WERI-Rb-1 (cell line): ENCODE results near the gene PAX2.

Source experiments
- DNase-seq: peaks from one replicate; pipeline ENCODE4 v3.0.0-alpha.2; 2020
- H3K27ac ChIP-seq: fragments of 250-450 bp; sonication (Bioruptor Pico); 2 replicates; pipeline ENCODE4 v1.5.1; 2020; ENCODE audit warnings: mild to moderate bottlenecking, moderate library complexity
- H3K27me3 ChIP-seq: fragments of 250-450 bp; sonication (Bioruptor Pico); 2 replicates; pipeline ENCODE4 v1.5.1; 2021; ENCODE audit warnings: mild to moderate bottlenecking, low read depth, moderate library complexity; ENCODE audit not compliant: insufficient read depth, severe bottlenecking
- H3K36me3 ChIP-seq: fragments of 250-450 bp; sonication (Bioruptor Pico); 2 replicates; pipeline ENCODE4 v1.5.1; 2020; ENCODE audit warnings: mild to moderate bottlenecking, moderate library complexity
- H3K4me3 ChIP-seq: 2 replicates; pipeline ENCODE4 v1.5.1; 2011; ENCODE audit warnings: low read depth, mild to moderate bottlenecking, control low read depth, low read length
- H3K9me3 ChIP-seq: fragments of 250-450 bp; sonication (Bioruptor Pico); 2 replicates; pipeline ENCODE4 v1.5.1; 2021; ENCODE audit warnings: mild to moderate bottlenecking, moderate library complexity; ENCODE audit not compliant: severe bottlenecking
- TF ChIP-seq, protein P1 (sequence below): IDR thresholded peaks from 2 replicates; pipeline ENCODE4 v1.5.1; 2011; ENCODE audit warnings: low read depth, mild to moderate bottlenecking, control low read depth, inconsistent platforms, low read length

The PAX2 gene

DNA sequence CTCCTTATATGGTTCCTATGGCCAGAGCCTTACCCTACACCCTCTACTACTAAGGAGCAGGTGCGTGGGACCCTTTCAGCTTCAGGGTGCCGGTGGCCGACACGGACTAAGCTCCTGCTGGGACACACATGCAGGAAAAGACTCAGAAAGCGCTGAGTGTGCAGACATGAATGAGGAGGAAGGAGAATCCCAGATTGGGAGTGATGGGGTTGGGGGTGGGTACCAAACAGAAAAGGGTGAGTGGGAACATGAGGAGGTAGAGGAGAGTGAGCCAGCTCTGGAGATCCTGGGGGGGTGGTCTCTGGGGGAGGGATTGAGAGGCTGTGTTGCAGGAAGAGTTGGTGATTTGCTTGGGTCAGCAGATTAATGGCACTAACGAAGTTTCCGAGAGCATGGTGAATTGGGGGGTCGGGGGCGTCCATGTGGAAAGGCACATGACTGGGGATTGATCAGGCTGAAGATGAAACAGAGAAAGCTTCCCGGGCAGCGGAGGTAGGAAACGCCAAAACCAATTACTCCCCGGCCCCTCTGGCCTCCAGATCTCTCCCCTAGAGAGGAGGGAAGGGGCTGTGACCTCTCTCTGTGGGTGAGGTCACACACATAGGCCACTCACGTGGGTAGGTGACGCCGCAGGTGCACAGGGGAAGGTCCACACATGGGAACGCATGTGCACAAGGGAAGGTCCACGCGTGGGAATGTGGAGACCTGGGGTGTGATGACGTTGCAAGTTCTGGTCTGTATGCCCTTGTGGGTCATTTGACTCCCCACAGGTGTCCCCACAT, 129.5 kb downstream of the PAX2 start:
- H3K27ac ChIP-seq, result no peak overlapping the region

DNA sequence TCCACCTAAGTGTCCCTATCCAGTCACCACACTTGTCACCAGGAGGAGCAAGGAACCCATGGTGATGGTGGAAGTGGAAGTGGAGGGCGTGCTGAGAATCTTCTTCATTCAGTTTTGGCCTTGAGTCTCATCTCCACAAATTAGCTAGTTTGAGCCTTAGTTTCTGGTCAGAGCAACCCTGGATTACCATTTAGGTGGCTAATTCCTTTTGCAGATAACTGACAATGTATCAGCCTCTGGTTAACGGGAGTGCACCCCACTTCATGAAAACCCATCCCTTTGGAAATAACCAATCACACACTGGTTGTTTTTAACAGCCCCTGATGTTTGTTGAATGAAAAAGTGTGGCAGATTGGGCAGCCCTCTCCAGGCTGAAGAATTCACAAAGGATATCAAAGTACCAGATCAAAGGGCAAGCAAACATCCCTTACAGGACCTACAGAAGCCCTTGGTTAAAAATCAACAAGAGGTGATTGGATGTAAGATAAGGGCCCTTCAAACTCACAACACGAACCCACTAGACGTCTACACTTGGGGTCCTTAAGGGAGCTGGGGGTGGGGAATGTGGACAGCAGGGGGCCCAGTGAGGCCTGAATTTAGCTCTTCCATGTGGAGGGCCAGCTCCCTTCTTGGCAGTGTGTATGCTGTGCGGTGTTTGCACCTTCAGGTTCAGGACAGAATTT, 130.2 kb downstream of the PAX2 start:
- H3K27me3 ChIP-seq, result peaks cover 3% of the 10 kb centered on the region
- DNase-seq, result no peak
- TF ChIP-seq, protein P1, sequence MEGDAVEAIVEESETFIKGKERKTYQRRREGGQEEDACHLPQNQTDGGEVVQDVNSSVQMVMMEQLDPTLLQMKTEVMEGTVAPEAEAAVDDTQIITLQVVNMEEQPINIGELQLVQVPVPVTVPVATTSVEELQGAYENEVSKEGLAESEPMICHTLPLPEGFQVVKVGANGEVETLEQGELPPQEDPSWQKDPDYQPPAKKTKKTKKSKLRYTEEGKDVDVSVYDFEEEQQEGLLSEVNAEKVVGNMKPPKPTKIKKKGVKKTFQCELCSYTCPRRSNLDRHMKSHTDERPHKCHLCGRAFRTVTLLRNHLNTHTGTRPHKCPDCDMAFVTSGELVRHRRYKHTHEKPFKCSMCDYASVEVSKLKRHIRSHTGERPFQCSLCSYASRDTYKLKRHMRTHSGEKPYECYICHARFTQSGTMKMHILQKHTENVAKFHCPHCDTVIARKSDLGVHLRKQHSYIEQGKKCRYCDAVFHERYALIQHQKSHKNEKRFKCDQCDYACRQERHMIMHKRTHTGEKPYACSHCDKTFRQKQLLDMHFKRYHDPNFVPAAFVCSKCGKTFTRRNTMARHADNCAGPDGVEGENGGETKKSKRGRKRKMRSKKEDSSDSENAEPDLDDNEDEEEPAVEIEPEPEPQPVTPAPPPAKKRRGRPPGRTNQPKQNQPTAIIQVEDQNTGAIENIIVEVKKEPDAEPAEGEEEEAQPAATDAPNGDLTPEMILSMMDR, result no peak
- no peaks in the 10 kb centered on the region for H3K9me3 ChIP-seq
- no peak overlapping the region for H3K4me3 ChIP-seq
- H3K36me3 ChIP-seq, result no peaks in the 10 kb centered on the region
- no peak overlapping the region for H3K27ac ChIP-seq

More for the DNA sequence above, 129.5 kb downstream of the PAX2 start:
- TF ChIP-seq, protein P1, result no peak
- H3K36me3 ChIP-seq, result no peaks in the 10 kb centered on the region
- no peak for DNase-seq
- peaks cover 3% of the 10 kb centered on the region for H3K27me3 ChIP-seq
- H3K9me3 ChIP-seq, result no peaks in the 10 kb centered on the region
- H3K4me3 ChIP-seq, result no peak overlapping the region

DNA sequence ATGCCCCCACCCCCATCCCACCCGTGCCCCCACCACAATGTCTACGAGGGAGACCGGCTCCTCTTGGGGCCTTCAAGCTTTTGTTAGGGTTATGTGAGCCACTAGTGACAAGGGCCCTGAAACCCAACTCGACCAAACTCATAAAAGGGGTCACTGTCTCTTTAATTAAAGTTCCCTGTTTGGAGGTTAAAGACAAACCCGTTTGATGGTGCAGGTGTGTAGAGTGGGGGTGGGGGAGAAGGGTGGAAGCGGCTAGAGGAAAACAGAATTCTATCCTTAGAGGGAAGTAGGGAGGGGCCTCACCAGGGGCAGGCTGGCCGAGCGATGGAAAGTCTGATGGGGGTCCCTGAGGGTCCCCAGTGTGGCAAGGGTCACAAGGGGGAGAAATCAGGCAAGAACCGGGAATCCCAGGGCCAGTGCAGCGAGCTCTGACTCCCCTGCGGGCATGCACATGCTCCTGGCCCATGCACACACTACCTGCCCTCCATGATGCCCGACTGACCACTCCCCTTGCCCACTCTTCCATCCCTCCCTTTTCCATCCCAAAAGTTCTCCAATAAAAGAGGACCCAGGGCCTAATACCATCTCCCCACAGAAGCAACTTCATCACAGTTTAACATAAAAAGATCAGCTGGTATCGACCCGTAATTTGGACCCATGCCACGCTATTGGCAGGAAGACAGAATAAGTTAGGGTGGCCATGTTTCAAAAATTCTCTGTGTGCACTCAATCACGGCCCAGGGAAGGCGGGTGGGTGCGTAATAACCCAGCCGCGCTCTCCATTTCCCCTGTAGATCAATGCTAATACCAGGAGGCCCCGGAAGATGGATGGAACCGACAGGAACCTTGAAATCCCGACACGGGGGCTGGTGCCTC, 131.4 kb downstream of the PAX2 start:
- Histone ChIP-seq H3K27me3 (peaks cover 3% of the 10 kb centered on the region), H3K4me3 (no peak overlapping the region), H3K36me3 (no peaks in the 10 kb centered on the region), H3K27ac (no peak overlapping the region), H3K9me3 (no peaks in the 10 kb centered on the region)
- TF ChIP-seq, protein P1, result no peak
- DNase-seq, result no peak

DNA sequence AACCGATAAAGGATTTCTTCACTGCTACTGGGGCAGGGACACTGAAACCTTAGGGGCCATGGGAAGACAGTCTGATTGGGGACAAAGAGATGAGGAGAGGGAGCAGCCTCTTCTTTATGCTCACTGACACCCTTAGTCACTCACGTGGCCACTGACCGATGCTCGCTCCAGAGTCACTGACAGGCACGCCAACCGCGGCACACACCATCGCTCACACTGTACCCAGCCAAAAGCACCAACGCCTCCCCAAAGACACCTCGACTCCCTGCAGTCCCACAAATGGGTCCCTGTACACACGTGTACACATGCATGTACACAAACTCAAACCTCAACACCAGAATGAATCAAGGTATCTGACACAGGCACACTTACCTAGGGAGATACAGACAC, 132.1 kb downstream of the PAX2 start:
- no peak overlapping the region for H3K4me3 ChIP-seq
- H3K9me3 ChIP-seq, result no peaks in the 10 kb centered on the region
- TF ChIP-seq, protein P1, result no peak
- H3K36me3 ChIP-seq, result no peaks in the 10 kb centered on the region
- peaks cover 1% of the 10 kb centered on the region for H3K27me3 ChIP-seq
- DNase-seq, result no peak
- no peak overlapping the region for H3K27ac ChIP-seq

DNA sequence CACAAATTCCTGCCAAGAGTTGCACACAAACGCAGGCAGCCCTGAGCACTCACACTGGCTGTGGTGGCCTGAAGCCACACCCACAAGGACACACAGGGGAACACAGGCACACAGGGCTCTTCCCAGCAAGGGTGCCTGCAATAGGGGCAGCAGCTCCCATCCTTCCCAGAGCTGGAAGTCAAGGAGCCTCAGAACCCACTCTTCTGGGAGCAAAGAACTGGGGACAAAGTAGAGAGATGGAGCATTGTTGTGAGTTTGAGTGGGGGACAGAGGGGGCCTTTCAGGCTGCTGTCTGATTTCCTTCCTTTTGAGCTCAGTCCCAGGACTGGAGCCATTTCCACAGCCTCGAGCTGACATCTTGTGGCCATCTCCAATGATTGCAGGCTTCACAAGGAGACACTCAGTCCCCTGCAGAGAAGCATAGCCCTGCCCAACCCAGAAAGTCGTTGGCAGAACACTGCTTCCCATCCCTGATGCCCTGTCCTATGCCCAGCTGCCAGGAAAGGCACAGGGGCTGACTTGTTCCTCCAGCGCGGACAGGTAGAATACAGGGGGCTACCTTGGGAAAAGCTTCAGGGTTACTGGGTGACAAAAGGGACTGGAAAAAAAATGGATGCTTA, 133.0 kb downstream of the PAX2 start:
- DNase-seq, result peak; percentile 75
- H3K36me3 ChIP-seq, result no peaks in the 10 kb centered on the region
- no peaks in the 10 kb centered on the region for H3K9me3 ChIP-seq
- TF ChIP-seq, protein P1, result peak; percentile 87
- H3K4me3 ChIP-seq, result no peak overlapping the region
- no peak overlapping the region for H3K27ac ChIP-seq
- no peaks in the 10 kb centered on the region for H3K27me3 ChIP-seq
